H1 (cell line): ENCODE measurements around the gene PRICKLE3. TPM values are rescaled to one million over a fixed set of nuclear protein-coding genes. Genes with fewer than 3 reads are reported as not detected.

Experiments
- HDAC2 ChIP-seq, 2 experiments: fragments of 300-600 bp in 1 of 2; sonication (generic) in 1 of 2; IDR thresholded peaks; 2 replicates each; pipeline ENCODE4 v1.6.1; 2011 to 2012; ENCODE audit warnings: low read depth in 2 of 2, low read length in 2 of 2, mild to moderate bottlenecking in 2 of 2, moderate library complexity in 2 of 2, borderline replicate concordance in 1 of 2, inconsistent platforms in 1 of 2
- polyA plus RNA-seq, 7 experiments: library from polyadenylated mRNA; depleted of rRNA in 3 of 7; stranded (reverse) in 5 of 7; unstranded in 2 of 7; fragments of >200 nt in 5 of 7; fragments of 200-250 nt in 2 of 7; gene quantifications; 1 replicate in 5 of 7; 2 replicates in 1 of 7; 4 replicates in 1 of 7; pipeline versions ENCODE4 v1.2.1 to v1.2.3, GENCODE V29; 2011 to 2013; ENCODE audit warnings: missing spikeins in 2 of 7, mixed read lengths in 2 of 7
- total RNA-seq: library from RNA; stranded (reverse); fragmentation: NEBNext Ultra II Directional; extraction: Animal tissue kit (Norgen Biotek cat#: 25700); gene quantifications from 2 replicates; pipeline ENCODE4 v1.2.1, GENCODE V29; 2021

The PRICKLE3 gene
- total and polyA plus RNA-seq, 2 of the 8 experiments (the other 6 are each of a cell fraction or from before 2014, with no cell fraction given), result 9.1 to 10.6 TPM

GRCh38 chrX:49204709-49205108, 18.5 kb upstream of the PRICKLE3 start (continued):
- no peak for TF ChIP-seq HDAC2 (IDR thresholded peaks at IDR 0.05; ENCODE audit: borderline replicate concordance in 1 of 2, low read depth in 2 of 2, low read length in 2 of 2)
